Measurements from ENCODE around the gene C15orf62. TPM values are rescaled to one million over a fixed set of nuclear protein-coding genes. Genes with fewer than 3 reads are reported as not detected.
A peak's percentile ranks its signal among the peaks of the same experiment; 100 is the strongest.

Gene C15orf62
- polyA plus RNA-seq, 1 of the 3 experiments (the other 2 are of a cell fraction), result not detected

- no peak overlapping the region for H2AFZ ChIP-seq (ENCODE audit: low read depth)
- H3K9me3 ChIP-seq, result no peaks in the 10 kb centered on the region
- H3K36me3 ChIP-seq (replicated peaks in 1 of 2; ENCODE audit: control insufficient read depth in 1 of 2, insufficient read depth in 2 of 2, low read length in 1 of 2), result peaks cover 0 to 4% of the 10 kb centered on the region in 2 experiments
- H3K27me3 ChIP-seq (ENCODE audit: insufficient read depth), result no peaks in the 10 kb centered on the region
- no peaks in the 10 kb centered on the region for H3K79me2 ChIP-seq (ENCODE audit: insufficient read depth)
- H3K4me1 ChIP-seq (ENCODE audit: control insufficient read depth in 1 of 2, insufficient read depth in 2 of 2, low read depth in 1 of 2, low read length in 1 of 2), result peaks cover 38 to 59% of the 10 kb centered on the region in 2 experiments; a peak in 3 of 4 replicates
- no peaks in the 10 kb centered on the region for H3K9me2 ChIP-seq
- no peak for TF ChIP-seq GATA2 (CRISPR knock-in tag; IDR thresholded peaks at IDR 0.05)
- TF ChIP-seq TCF12 (IDR thresholded peaks at IDR 0.05), result no peak
- no peak for TF ChIP-seq TEAD4 (IDR thresholded peaks at IDR 0.05; ENCODE audit: borderline replicate concordance, insufficient read depth)
- TF ChIP-seq SIN3A (IDR thresholded peaks at IDR 0.05; ENCODE audit: borderline replicate concordance, low read depth, low read length), result no peak
- no peak for TF ChIP-seq MEF2A (IDR thresholded peaks at IDR 0.05; ENCODE audit: borderline replicate concordance, low read depth)
- TF ChIP-seq CTCF (IDR thresholded peaks at IDR 0.05), result no peak
- TF ChIP-seq ZBTB33 (IDR thresholded peaks at IDR 0.05; ENCODE audit: borderline replicate concordance, low read depth), result no peak
- TF ChIP-seq USF2 (IDR thresholded peaks at IDR 0.05; ENCODE audit: borderline replicate concordance, low read depth, low read length), result no peak
- no peak for TF ChIP-seq NRF1 (IDR thresholded peaks at IDR 0.05; ENCODE audit: low read depth, low read length)
- no peak for TF ChIP-seq CHD2 (IDR thresholded peaks at IDR 0.05; ENCODE audit: low read length, partially characterized antibody)
- TF ChIP-seq POLR2AphosphoS5 (IDR thresholded peaks at IDR 0.05; ENCODE audit: low read depth, low read length), result no peak
- TF ChIP-seq FOXJ3 (CRISPR knock-in tag; IDR thresholded peaks at IDR 0.05), result no peak
- TF ChIP-seq EZH2phosphoT487 (IDR thresholded peaks at IDR 0.05; ENCODE audit: borderline replicate concordance, low read depth), result no peak
- no peak for TF ChIP-seq GABPA (IDR thresholded peaks at IDR 0.05; ENCODE audit: low read depth)
- no peak for TF ChIP-seq EP300 (IDR thresholded peaks at IDR 0.05; ENCODE audit: borderline replicate concordance in 1 of 2, low read depth in 1 of 2, low read length in 1 of 2)
- no peak for TF ChIP-seq NFIC (IDR thresholded peaks at IDR 0.05; ENCODE audit: borderline replicate concordance)
- no peak for DNase-seq
- ChIA-PET POLR2A (no interaction called here), CTCF (interaction anchor here (1.4 to 31.8 kb wide), 3 partner anchors 18 to 109 kb away, joined by 5 to 555 read pairs (median 118); partner anchors contain the start of genes RHOV and RMDN3)
- H3K9ac ChIP-seq, result no peak overlapping the region
- peaks cover 12% of the 10 kb centered on the region for H3F3A ChIP-seq (replicated peaks; ENCODE audit: insufficient read depth)
- no peak overlapping the region for H3K4me2 ChIP-seq
- WGBS (ENCODE audit: low lambda C conversion rate), result 95% methylated on average over 8 of the region's 8 CpGs
- H4K20me1 ChIP-seq (ENCODE audit: insufficient read depth), result no peaks in the 10 kb centered on the region
- H3K27ac ChIP-seq (ENCODE audit: low read depth in 2 of 2, low read length in 1 of 2), result peak overlapping the region in 1 of 2 experiments; percentile 34; a peak in 1 of 4 replicates
- H3K4me3 ChIP-seq (ENCODE audit: low read depth in 2 of 2, low read length in 1 of 2), result no peak overlapping the region
These were observed 5.1 kb upstream of the C15orf62 start for GRCh38 chr15:40764629-40765103.

Measured in SK-N-SH (cell line).